ENCODE measurements around the gene TMPRSS11A. TPM values are rescaled to one million over a fixed set of nuclear protein-coding genes. Genes with fewer than 3 reads are reported as not detected.
A peak's percentile ranks its signal among the peaks of the same experiment; 100 is the strongest.

TMPRSS11A gene
- total RNA-seq, 1 experiment from 2014 or later: not detected

DNA sequence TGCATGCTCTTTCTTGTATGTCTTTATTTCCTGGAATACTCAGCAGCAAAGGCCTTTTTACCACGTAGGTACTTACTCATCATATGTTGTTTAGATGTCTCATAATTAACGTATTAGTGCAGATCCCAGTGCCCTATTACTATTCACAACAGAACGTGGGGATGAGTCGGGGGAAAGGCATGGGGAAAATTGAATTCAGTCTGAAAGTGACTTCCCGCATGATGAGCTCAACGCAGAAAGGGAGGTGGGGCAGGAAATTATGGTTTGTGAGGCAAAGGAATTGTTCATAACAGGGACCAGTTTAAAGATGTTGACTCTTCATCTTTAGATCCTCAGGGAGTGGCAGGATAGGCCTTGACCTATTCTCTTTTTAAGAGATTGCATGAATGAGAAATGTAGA is 77.5 kb downstream of the TMPRSS11A start:
- in situ Hi-C loops (cut with HindIII; ENCODE audit: low pct_unique_long_range_greater_than_20kb, low sequenced_read_pairs): no loop called here
- POLR2A ChIA-PET: no interaction called here
- Histone ChIP-seq H3K9me3 (ENCODE audit: control insufficient read depth, insufficient read depth, low read depth, low read length) (no peaks in the 10 kb centered on the region), H3K27ac (ENCODE audit: low read length) (no peak overlapping the region), H3K4me1 (ENCODE audit: control insufficient read depth, insufficient read depth, low read length) (no peaks in the 10 kb centered on the region), H3K4me3 (ENCODE audit: low read depth in 2 of 2, low read length in 2 of 2) (no peak overlapping the region), H3K36me3 (ENCODE audit: control insufficient read depth, insufficient read depth, low read length) (no peaks in the 10 kb centered on the region), H3K27me3 (ENCODE audit: control insufficient read depth, insufficient read depth, low read length) (no peaks in the 10 kb centered on the region)
- CTCF ChIA-PET: no interaction called here
- TF ChIP-seq SIN3A (IDR thresholded peaks at IDR 0.05; ENCODE audit: borderline replicate concordance, insufficient read depth, low read depth, low read length) (no peak), TCF7L2 (IDR thresholded peaks at IDR 0.05; ENCODE audit: low read depth, low read length) (no peak), POLR2AphosphoS5 (IDR thresholded peaks at IDR 0.05; ENCODE audit: low read depth, low read length) (no peak)
- TF ChIP-seq, protein P1, sequence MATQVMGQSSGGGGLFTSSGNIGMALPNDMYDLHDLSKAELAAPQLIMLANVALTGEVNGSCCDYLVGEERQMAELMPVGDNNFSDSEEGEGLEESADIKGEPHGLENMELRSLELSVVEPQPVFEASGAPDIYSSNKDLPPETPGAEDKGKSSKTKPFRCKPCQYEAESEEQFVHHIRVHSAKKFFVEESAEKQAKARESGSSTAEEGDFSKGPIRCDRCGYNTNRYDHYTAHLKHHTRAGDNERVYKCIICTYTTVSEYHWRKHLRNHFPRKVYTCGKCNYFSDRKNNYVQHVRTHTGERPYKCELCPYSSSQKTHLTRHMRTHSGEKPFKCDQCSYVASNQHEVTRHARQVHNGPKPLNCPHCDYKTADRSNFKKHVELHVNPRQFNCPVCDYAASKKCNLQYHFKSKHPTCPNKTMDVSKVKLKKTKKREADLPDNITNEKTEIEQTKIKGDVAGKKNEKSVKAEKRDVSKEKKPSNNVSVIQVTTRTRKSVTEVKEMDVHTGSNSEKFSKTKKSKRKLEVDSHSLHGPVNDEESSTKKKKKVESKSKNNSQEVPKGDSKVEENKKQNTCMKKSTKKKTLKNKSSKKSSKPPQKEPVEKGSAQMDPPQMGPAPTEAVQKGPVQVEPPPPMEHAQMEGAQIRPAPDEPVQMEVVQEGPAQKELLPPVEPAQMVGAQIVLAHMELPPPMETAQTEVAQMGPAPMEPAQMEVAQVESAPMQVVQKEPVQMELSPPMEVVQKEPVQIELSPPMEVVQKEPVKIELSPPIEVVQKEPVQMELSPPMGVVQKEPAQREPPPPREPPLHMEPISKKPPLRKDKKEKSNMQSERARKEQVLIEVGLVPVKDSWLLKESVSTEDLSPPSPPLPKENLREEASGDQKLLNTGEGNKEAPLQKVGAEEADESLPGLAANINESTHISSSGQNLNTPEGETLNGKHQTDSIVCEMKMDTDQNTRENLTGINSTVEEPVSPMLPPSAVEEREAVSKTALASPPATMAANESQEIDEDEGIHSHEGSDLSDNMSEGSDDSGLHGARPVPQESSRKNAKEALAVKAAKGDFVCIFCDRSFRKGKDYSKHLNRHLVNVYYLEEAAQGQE (IDR thresholded peaks at IDR 0.05; ENCODE audit: insufficient read depth in 1 of 2, low read depth in 2 of 2, low read length in 1 of 2): no peak
- TF ChIP-seq, protein P2, sequence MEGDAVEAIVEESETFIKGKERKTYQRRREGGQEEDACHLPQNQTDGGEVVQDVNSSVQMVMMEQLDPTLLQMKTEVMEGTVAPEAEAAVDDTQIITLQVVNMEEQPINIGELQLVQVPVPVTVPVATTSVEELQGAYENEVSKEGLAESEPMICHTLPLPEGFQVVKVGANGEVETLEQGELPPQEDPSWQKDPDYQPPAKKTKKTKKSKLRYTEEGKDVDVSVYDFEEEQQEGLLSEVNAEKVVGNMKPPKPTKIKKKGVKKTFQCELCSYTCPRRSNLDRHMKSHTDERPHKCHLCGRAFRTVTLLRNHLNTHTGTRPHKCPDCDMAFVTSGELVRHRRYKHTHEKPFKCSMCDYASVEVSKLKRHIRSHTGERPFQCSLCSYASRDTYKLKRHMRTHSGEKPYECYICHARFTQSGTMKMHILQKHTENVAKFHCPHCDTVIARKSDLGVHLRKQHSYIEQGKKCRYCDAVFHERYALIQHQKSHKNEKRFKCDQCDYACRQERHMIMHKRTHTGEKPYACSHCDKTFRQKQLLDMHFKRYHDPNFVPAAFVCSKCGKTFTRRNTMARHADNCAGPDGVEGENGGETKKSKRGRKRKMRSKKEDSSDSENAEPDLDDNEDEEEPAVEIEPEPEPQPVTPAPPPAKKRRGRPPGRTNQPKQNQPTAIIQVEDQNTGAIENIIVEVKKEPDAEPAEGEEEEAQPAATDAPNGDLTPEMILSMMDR (IDR thresholded peaks at IDR 0.05): no peak
- peak; percentile 75 for DNase-seq (ENCODE audit: low read depth, low spot score)
- ATAC-seq: no peak
- intact Hi-C loops (cut with micrococcal nuclease; ENCODE audit: unreplicated experiment): no loop called here
- BruUV-seq (replicated peaks): no TSS peak

DNA sequence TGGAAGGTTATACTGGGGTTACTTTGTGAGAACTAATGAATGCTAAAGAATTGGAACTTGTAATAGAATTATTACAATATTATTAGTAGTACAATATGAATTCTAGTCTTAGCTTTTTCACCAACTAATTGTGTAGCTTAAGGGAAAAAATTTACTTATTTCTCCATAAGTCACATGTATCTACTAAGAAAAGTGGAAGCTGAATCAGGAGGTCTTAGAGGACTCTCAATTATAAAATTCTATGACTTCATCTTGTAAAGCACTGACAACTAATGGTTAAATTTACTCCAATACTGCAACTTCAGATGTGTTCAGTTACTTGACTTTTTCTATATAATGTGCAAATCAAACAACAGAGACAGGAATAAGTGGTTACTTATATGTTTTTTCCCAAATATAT is 78.6 kb downstream of the TMPRSS11A start:
- POLR2A ChIA-PET: no interaction called here
- DNase-seq (ENCODE audit: low read depth, low spot score): no peak
- H3K4me3 ChIP-seq (ENCODE audit: low read depth in 2 of 2, low read length in 2 of 2): no peak overlapping the region
- H3K4me1 ChIP-seq (ENCODE audit: control insufficient read depth, insufficient read depth, low read length): no peaks in the 10 kb centered on the region
- no peaks in the 10 kb centered on the region for H3K27me3 ChIP-seq (ENCODE audit: control insufficient read depth, insufficient read depth, low read length)
- no peak for ATAC-seq
- no peaks in the 10 kb centered on the region for H3K9me3 ChIP-seq (ENCODE audit: control insufficient read depth, insufficient read depth, low read depth, low read length)
- in situ Hi-C loops (cut with HindIII; ENCODE audit: low pct_unique_long_range_greater_than_20kb, low sequenced_read_pairs): no loop called here
- no TSS peak for BruUV-seq (replicated peaks)
- H3K36me3 ChIP-seq (ENCODE audit: control insufficient read depth, insufficient read depth, low read length): no peaks in the 10 kb centered on the region
- intact Hi-C loops (cut with micrococcal nuclease; ENCODE audit: unreplicated experiment): no loop called here
- CTCF ChIA-PET: no interaction called here
- no peak overlapping the region for H3K27ac ChIP-seq (ENCODE audit: low read length)
- TF ChIP-seq POLR2AphosphoS5 (IDR thresholded peaks at IDR 0.05; ENCODE audit: low read depth, low read length) (no peak), SIN3A (IDR thresholded peaks at IDR 0.05; ENCODE audit: borderline replicate concordance, insufficient read depth, low read depth, low read length) (no peak)
- TF ChIP-seq, protein P2 (IDR thresholded peaks at IDR 0.05): no peak
- TF ChIP-seq, protein P1 (IDR thresholded peaks at IDR 0.05; ENCODE audit: insufficient read depth in 1 of 2, low read depth in 2 of 2, low read length in 1 of 2): no peak
